Mesenchymal stem cell (in vitro differentiated cells and primary cell): ENCODE results near the gene NCAPH2.

Experiments used
- DNase-seq: peaks from one replicate; pipeline ENCODE4 v3.0.0-alpha.2; 2013
- H2AFZ ChIP-seq: one replicate; pipeline ENCODE4 v1.6.1; 2013; ENCODE audit warnings: low read depth, mild to moderate bottlenecking, control low read depth, inconsistent platforms, low read length, moderate library complexity
- H2AK5ac ChIP-seq: 2 replicates; pipeline ENCODE4 v1.6.1; 2013; ENCODE audit warnings: low read length, moderate library complexity, mild to moderate bottlenecking, inconsistent platforms; ENCODE audit not compliant: severe bottlenecking
- H2BK120ac ChIP-seq: one replicate; pipeline ENCODE4 v1.6.1; 2013; ENCODE audit warnings: low read depth, mild to moderate bottlenecking, inconsistent platforms, low read length, moderate library complexity
- H2BK12ac ChIP-seq, 2 experiments: one replicate each; pipeline ENCODE4 v1.6.1; 2013; ENCODE audit warnings: inconsistent platforms in 2 of 2, low read length in 2 of 2, mild to moderate bottlenecking in 2 of 2, moderate library complexity in 2 of 2, control low read depth in 1 of 2
- H2BK15ac ChIP-seq: one replicate; pipeline ENCODE4 v1.6.1; 2013; ENCODE audit warnings: mild to moderate bottlenecking, low read depth, inconsistent platforms; ENCODE audit not compliant: poor library complexity, severe bottlenecking
- H2BK5ac ChIP-seq: 2 replicates; pipeline ENCODE4 v1.6.1; 2013; ENCODE audit warnings: low read depth, mild to moderate bottlenecking, low read length, control low read depth, inconsistent platforms; ENCODE audit not compliant: poor library complexity, severe bottlenecking
- H3K14ac ChIP-seq, 2 experiments: one replicate each; pipeline ENCODE4 v1.6.1; 2013; ENCODE audit warnings: inconsistent platforms in 2 of 2, low read length in 2 of 2, control low read depth in 1 of 2, mild to moderate bottlenecking in 1 of 2, moderate library complexity in 1 of 2
- H3K18ac ChIP-seq, 2 experiments: one replicate each; pipeline ENCODE4 v1.6.1; 2013; ENCODE audit warnings: inconsistent platforms in 2 of 2, low read length in 2 of 2, control low read depth in 1 of 2, low read depth in 1 of 2, mild to moderate bottlenecking in 1 of 2
- H3K23ac ChIP-seq, 2 experiments: one replicate each; pipeline ENCODE4 v1.6.1; 2013; ENCODE audit warnings: inconsistent platforms in 2 of 2, low read length in 2 of 2, mild to moderate bottlenecking in 2 of 2, moderate library complexity in 2 of 2, control low read depth in 1 of 2
- H3K27ac ChIP-seq: 2 replicates; pipeline ENCODE4 v1.5.1; 2013; ENCODE audit warnings: mild to moderate bottlenecking, moderate library complexity, low read length, control low read depth, inconsistent platforms; ENCODE audit not compliant: poor library complexity, severe bottlenecking
- H3K27me3 ChIP-seq, 2 experiments: 2 replicates each; pipeline versions ENCODE4 v1.6.1 to v1.7.0; 2013; ENCODE audit warnings: low read length in 2 of 2, mild to moderate bottlenecking in 2 of 2, moderate library complexity in 2 of 2, control low read depth in 1 of 2, inconsistent platforms in 1 of 2; ENCODE audit not compliant: control insufficient read depth in 1 of 2, insufficient read depth in 1 of 2
- H3K36me3 ChIP-seq, 2 experiments: 2 replicates each; pipeline versions ENCODE4 v1.6.1 to v1.7.0; 2013; ENCODE audit warnings: low read length in 2 of 2, control low read depth in 1 of 2, inconsistent platforms in 1 of 2, low read depth in 1 of 2, mild to moderate bottlenecking in 1 of 2; ENCODE audit not compliant: insufficient read depth in 2 of 2, control insufficient read depth in 1 of 2
- H3K4ac ChIP-seq, 2 experiments: one replicate each; pipeline ENCODE4 v1.6.1; 2013; ENCODE audit warnings: inconsistent platforms in 2 of 2, low read length in 2 of 2, mild to moderate bottlenecking in 2 of 2, moderate library complexity in 2 of 2, control low read depth in 1 of 2, low read depth in 1 of 2
- H3K4me1 ChIP-seq: 2 replicates; pipeline ENCODE4 v1.6.1; 2013; ENCODE audit warnings: low read depth, low read length, control low read depth; ENCODE audit not compliant: control insufficient read depth, insufficient read depth
- H3K4me2 ChIP-seq: 2 replicates; pipeline ENCODE4 v1.6.1; 2013; ENCODE audit warnings: low read length, mild to moderate bottlenecking, inconsistent platforms; ENCODE audit not compliant: poor library complexity, severe bottlenecking
- H3K4me3 ChIP-seq, 2 experiments: 2 replicates each; pipeline versions ENCODE4 v1.5.1 to v1.7.0; 2013; ENCODE audit warnings: low read length in 2 of 2, mild to moderate bottlenecking in 2 of 2, control low read depth in 1 of 2, low read depth in 1 of 2; ENCODE audit not compliant: insufficient read depth in 1 of 2
- H3K79me1 ChIP-seq: replicated peaks from 2 replicates; pipeline ENCODE4 v1.6.1; 2013; ENCODE audit warnings: mild to moderate bottlenecking, control low read depth, low read length, inconsistent platforms; ENCODE audit not compliant: poor library complexity, severe bottlenecking
- H3K9ac ChIP-seq: 2 replicates; pipeline ENCODE4 v1.7.0; 2013; ENCODE audit warnings: mild to moderate bottlenecking, low read length, moderate library complexity
- H3K9me3 ChIP-seq: 2 replicates; pipeline ENCODE4 v1.7.0; 2013; ENCODE audit warnings: mild to moderate bottlenecking, low read length; ENCODE audit not compliant: control insufficient read depth
- H4K8ac ChIP-seq: one replicate; pipeline ENCODE4 v1.6.1; 2013; ENCODE audit warnings: inconsistent platforms, mild to moderate bottlenecking, low read length, moderate library complexity
- H4K91ac ChIP-seq: one replicate; pipeline ENCODE4 v1.6.1; 2013; ENCODE audit warnings: mild to moderate bottlenecking, low read length, inconsistent platforms
- WGBS: methylation state at CpG from one replicate; pipeline ENCODE4 v1.1.7; 2013; ENCODE audit warnings: mixed read lengths; 5-methylcytosine and 5-hydroxymethylcytosine counted together

Gene NCAPH2

DNA sequence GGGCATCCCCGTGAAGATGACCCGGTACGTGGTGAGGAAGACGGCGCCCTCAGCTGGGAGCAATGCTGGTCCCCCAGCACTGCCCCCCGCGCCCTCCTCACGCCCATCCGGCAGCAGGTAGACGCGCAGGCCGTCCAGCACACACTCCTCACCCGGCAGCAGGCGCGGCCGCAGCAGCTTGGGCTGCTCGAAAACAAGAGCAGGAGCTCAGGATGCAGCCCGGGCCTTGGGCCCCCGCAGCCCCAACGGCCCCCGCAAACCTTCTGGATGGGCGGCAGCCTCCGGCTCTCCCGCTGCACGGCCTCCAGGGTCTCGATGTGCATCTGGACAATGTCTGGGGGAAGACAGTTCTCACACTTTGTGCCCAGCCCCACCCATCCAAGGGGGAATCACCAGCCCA lies 46.5 kb upstream of the NCAPH2 start:
- no peak overlapping the region for H2AFZ ChIP-seq
- H3K36me3 ChIP-seq: peaks cover 91 to 98% of the 10 kb centered on the region in 2 experiments
- H3K4me1 ChIP-seq: no peaks in the 10 kb centered on the region
- H3K18ac ChIP-seq: no peak overlapping the region
- WGBS: 97% methylated on average over 26 of the region's 26 CpGs
- H3K9ac ChIP-seq: no peak overlapping the region
- H2AK5ac ChIP-seq: no peak overlapping the region
- H2BK12ac ChIP-seq: no peak overlapping the region
- no peak overlapping the region for H3K4me2 ChIP-seq
- no peak overlapping the region for H2BK15ac ChIP-seq
- no peak overlapping the region for H3K4ac ChIP-seq
- no peak overlapping the region for H4K8ac ChIP-seq
- H3K14ac ChIP-seq: no peak overlapping the region
- H3K23ac ChIP-seq: no peak overlapping the region
- no peak overlapping the region for H2BK120ac ChIP-seq
- H3K27me3 ChIP-seq: no peaks in the 10 kb centered on the region
- H3K79me1 ChIP-seq: peaks cover 43% of the 10 kb centered on the region
- H2BK5ac ChIP-seq: no peak overlapping the region
- no peak overlapping the region for H3K27ac ChIP-seq
- DNase-seq: no peak
- H3K4me3 ChIP-seq: no peak overlapping the region
- no peak overlapping the region for H4K91ac ChIP-seq
- no peaks in the 10 kb centered on the region for H3K9me3 ChIP-seq

DNA sequence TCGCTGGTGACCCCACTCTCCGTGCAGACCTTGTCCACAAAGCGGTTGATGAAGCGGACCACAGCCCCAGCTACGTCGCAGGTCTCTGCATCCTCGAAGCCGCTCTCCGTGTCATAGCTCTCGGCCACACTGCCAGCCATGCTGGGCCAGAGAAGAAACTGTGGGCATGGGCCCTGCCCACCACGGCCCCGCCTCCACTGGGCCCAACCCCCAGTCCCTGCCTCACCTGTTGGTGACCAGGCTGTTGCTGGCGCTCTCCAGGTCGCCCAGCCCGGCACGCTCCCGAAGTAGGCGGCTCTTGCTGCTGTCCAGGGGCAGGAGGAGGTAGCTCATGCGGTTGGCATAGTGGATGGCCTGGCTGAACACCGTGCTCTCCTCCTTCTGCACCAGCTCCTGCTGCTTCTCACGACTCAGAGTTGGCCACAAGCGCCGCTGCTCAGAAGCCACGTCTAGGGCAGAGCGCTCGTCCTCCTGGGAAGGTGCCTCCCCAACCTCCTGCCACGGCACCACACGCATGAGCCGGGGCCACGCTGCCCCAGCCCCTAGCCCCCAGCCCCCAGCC lies 46.0 kb upstream of the NCAPH2 start:
- Histone ChIP-seq H4K91ac (no peak overlapping the region), H3K18ac (no peak overlapping the region), H3K4ac (no peak overlapping the region), H2AK5ac (no peak overlapping the region), H3K23ac (no peak overlapping the region), H2AFZ (no peak overlapping the region), H3K9ac (no peak overlapping the region), H3K4me1 (peaks cover 1% of the 10 kb centered on the region), H2BK5ac (no peak overlapping the region), H2BK12ac (no peak overlapping the region), H2BK120ac (no peak overlapping the region), H3K27ac (no peak overlapping the region), H3K14ac (no peak overlapping the region), H3K27me3 (no peaks in the 10 kb centered on the region), H2BK15ac (no peak overlapping the region), H4K8ac (no peak overlapping the region), H3K9me3 (no peaks in the 10 kb centered on the region), H3K4me3 (no peak overlapping the region), H3K4me2 (no peak overlapping the region), H3K79me1 (peaks cover 48% of the 10 kb centered on the region), H3K36me3 (peaks cover 91 to 98% of the 10 kb centered on the region in 2 experiments)
- DNase-seq: no peak
- WGBS: 94% methylated on average over 30 of the region's 30 CpGs

DNA sequence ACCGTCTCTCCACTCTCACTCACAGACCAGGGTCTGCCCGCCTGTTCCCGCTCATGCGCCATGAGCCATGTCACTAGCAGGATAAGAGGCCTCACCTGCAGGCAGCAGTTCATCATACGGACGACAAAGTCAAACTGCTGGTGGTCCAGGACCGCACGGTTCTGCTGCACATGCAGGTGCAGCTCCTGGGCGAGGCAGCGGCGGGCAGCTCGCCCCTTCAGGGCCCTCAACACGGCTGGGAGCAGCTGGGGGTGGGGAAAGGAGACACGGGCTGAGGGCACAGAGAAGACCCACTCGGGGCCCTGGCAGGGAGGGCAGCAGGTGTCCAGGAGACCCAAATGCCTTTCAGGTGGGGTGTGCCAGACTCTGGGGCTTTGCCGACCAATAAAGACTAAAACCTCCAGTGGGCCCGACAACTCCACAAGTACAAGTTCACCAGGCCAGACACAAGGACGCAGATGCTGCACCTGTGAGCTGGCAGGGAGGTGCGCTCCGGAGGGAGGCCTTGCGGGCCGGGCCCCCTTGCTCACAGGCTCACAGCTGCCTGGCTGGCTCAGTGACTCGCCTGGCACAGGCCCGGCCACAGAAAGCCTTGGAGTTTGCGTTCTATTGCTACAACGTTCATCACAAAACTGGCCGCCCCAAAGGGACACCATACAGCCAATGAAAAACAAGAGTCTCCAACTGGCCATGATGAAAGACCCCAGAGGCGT lies 44.7 kb upstream of the NCAPH2 start:
- Histone ChIP-seq H4K8ac (no peak overlapping the region), H3K4me2 (no peak overlapping the region), H3K23ac (no peak overlapping the region), H2AK5ac (no peak overlapping the region), H3K36me3 (peaks cover 85 to 99% of the 10 kb centered on the region in 2 experiments), H2BK15ac (no peak overlapping the region), H3K4me3 (no peak overlapping the region), H3K9ac (no peak overlapping the region), H3K79me1 (peaks cover 53% of the 10 kb centered on the region), H3K18ac (no peak overlapping the region), H2BK120ac (no peak overlapping the region), H2AFZ (no peak overlapping the region), H2BK12ac (no peak overlapping the region), H2BK5ac (no peak overlapping the region), H3K4ac (no peak overlapping the region), H4K91ac (no peak overlapping the region), H3K27me3 (no peaks in the 10 kb centered on the region), H3K14ac (no peak overlapping the region), H3K27ac (no peak overlapping the region), H3K4me1 (peaks cover 8% of the 10 kb centered on the region), H3K9me3 (no peaks in the 10 kb centered on the region)
- WGBS: 96% methylated on average over 28 of the region's 28 CpGs
- DNase-seq: no peak

DNA sequence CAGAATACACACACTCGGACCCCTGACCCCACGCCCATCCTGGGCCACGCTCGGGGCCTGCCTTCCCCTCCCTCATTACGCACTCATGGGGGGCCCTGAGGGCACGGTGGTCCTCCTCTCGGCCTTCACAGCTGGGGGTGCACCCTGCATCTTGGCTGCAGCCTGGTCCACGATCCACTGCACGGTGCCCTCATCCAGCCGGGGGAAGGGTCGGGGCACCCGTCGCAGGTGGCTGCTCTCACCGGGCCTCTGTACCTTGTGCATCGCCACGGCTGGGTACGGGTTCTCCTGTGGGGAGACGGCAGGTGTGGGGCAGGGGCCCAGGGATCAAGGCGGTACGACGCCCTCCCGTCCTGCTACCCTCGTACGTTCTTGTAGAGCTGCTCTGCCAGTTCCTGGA lies 43.6 kb upstream of the NCAPH2 start:
- Histone ChIP-seq H3K4me3 (no peak overlapping the region), H3K23ac (no peak overlapping the region), H3K14ac (no peak overlapping the region), H4K91ac (no peak overlapping the region), H3K18ac (no peak overlapping the region), H3K4me2 (no peak overlapping the region), H3K9ac (no peak overlapping the region), H2BK120ac (no peak overlapping the region), H2BK5ac (no peak overlapping the region), H2BK12ac (no peak overlapping the region), H4K8ac (no peak overlapping the region), H3K4me1 (peaks cover 15% of the 10 kb centered on the region), H3K27ac (no peak overlapping the region), H3K9me3 (no peaks in the 10 kb centered on the region), H2AK5ac (no peak overlapping the region), H3K36me3 (peaks cover 74 to 88% of the 10 kb centered on the region in 2 experiments), H2BK15ac (no peak overlapping the region), H3K4ac (no peak overlapping the region), H2AFZ (no peak overlapping the region), H3K27me3 (no peaks in the 10 kb centered on the region), H3K79me1 (peaks cover 52% of the 10 kb centered on the region)
- no peak for DNase-seq
- WGBS: 97% methylated on average over 24 of the region's 24 CpGs
